ENCODE results near the gene OSTM1.

Gene OSTM1

GRCh38 chr6:108119769-108120141 lies 45.2 kb upstream of the OSTM1 start:
- DNase-seq (ENCODE audit: low read depth), result no peak
- TF ChIP-seq POLR2A (IDR thresholded peaks at IDR 0.05; ENCODE audit: extremely low read depth, insufficient read length) (no peak), MYC (IDR thresholded peaks at IDR 0.05; ENCODE audit: low read depth, low read length) (no peak), CTCF (IDR thresholded peaks at IDR 0.05; ENCODE audit: low read depth, low read length) (no peak)
- TF ChIP-seq, protein P1, sequence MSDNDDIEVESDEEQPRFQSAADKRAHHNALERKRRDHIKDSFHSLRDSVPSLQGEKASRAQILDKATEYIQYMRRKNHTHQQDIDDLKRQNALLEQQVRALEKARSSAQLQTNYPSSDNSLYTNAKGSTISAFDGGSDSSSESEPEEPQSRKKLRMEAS (IDR thresholded peaks at IDR 0.05; ENCODE audit: low read depth, low read length), result no peak
- no peak overlapping the region for H3K4me3 ChIP-seq (ENCODE audit: low read depth, low read length)

GRCh38 chr6:108118810-108119768 lies 44.5 kb upstream of the OSTM1 start:
- TF ChIP-seq CTCF (IDR thresholded peaks at IDR 0.05; ENCODE audit: low read depth, low read length), result no peak
- no peak for TF ChIP-seq MYC (IDR thresholded peaks at IDR 0.05; ENCODE audit: low read depth, low read length)
- H3K4me3 ChIP-seq (ENCODE audit: low read depth, low read length), result peak overlapping the region; percentile 28
- DNase-seq (ENCODE audit: low read depth), result peak; percentile 49

- peak overlapping the region; percentile 59 for H3K4me3 ChIP-seq (ENCODE audit: low read depth, low read length)
- DNase-seq (ENCODE audit: low read depth), result no peak
- TF ChIP-seq CTCF (IDR thresholded peaks at IDR 0.05; ENCODE audit: low read depth, low read length) (no peak), POLR2A (IDR thresholded peaks at IDR 0.05; ENCODE audit: extremely low read depth, insufficient read length) (no peak), MYC (IDR thresholded peaks at IDR 0.05; ENCODE audit: low read depth, low read length) (no peak)
- TF ChIP-seq, protein P1 (IDR thresholded peaks at IDR 0.05; ENCODE audit: low read depth, low read length), result no peak
Observed at GRCh38 chr6:108118359-108118724, 43.8 kb upstream of the OSTM1 start.

GRCh38 chr6:108117427-108118358 lies 43.2 kb upstream of the OSTM1 start:
- peak; percentile 83 for DNase-seq (ENCODE audit: low read depth)
- TF ChIP-seq POLR2A (IDR thresholded peaks at IDR 0.05; ENCODE audit: extremely low read depth, insufficient read length) (no peak), MYC (IDR thresholded peaks at IDR 0.05; ENCODE audit: low read depth, low read length) (no peak), CTCF (IDR thresholded peaks at IDR 0.05; ENCODE audit: low read depth, low read length) (no peak)
- TF ChIP-seq, protein P1 (IDR thresholded peaks at IDR 0.05; ENCODE audit: low read depth, low read length), result no peak
- peak overlapping the region; percentile 59 for H3K4me3 ChIP-seq (ENCODE audit: low read depth, low read length)

- TF ChIP-seq CTCF (IDR thresholded peaks at IDR 0.05; ENCODE audit: low read depth, low read length) (no peak), MYC (IDR thresholded peaks at IDR 0.05; ENCODE audit: low read depth, low read length) (no peak), POLR2A (IDR thresholded peaks at IDR 0.05; ENCODE audit: extremely low read depth, insufficient read length) (no peak)
- TF ChIP-seq, protein P1 (IDR thresholded peaks at IDR 0.05; ENCODE audit: low read depth, low read length), result no peak
- H3K4me3 ChIP-seq (ENCODE audit: low read depth, low read length), result no peak overlapping the region
- peak; percentile 13 for DNase-seq (ENCODE audit: low read depth)
Observed at GRCh38 chr6:108116546-108117426, 42.2 kb upstream of the OSTM1 start.
